Osteocyte (in vitro differentiated cells): ENCODE results near the gene TMEM175. TPM values are rescaled to one million over a fixed set of nuclear protein-coding genes. Genes with fewer than 3 reads are reported as not detected.
"Not testable (repeated sequence)": the region's sequence is repeated elsewhere in the genome, so short reads cannot be mapped to it uniquely, and the experiment has no call there.

ENCODE experiments used
- DNase-seq: peaks from one replicate; pipeline ENCODE4 v3.0.0; 2021; ENCODE audit warnings: mixed read lengths; ENCODE audit not compliant: unreplicated experiment; ENCODE audit errors: extremely low spot score
- H3K27ac Mint-ChIP-seq: one replicate; pipeline ENCODE4 v1.8.0; 2021; ENCODE audit warnings: mild to moderate bottlenecking, mixed read lengths; ENCODE audit not compliant: unreplicated experiment
- H3K27me3 Mint-ChIP-seq: one replicate; pipeline ENCODE4 v1.8.0; 2021; ENCODE audit warnings: mixed read lengths; ENCODE audit not compliant: unreplicated experiment
- H3K36me3 Mint-ChIP-seq: one replicate; pipeline ENCODE4 v1.8.0; 2021; ENCODE audit warnings: mixed read lengths; ENCODE audit not compliant: unreplicated experiment
- H3K4me1 Mint-ChIP-seq: one replicate; pipeline ENCODE4 v1.8.0; 2021; ENCODE audit warnings: mixed read lengths; ENCODE audit not compliant: unreplicated experiment
- H3K4me3 Mint-ChIP-seq: one replicate; pipeline ENCODE4 v1.8.0; 2021; ENCODE audit warnings: mild to moderate bottlenecking, moderate library complexity, mixed read lengths; ENCODE audit not compliant: unreplicated experiment
- H3K9me3 Mint-ChIP-seq: one replicate; pipeline ENCODE4 v1.8.0; 2021; ENCODE audit warnings: mixed read lengths; ENCODE audit not compliant: unreplicated experiment
- total RNA-seq: library from RNA; stranded (reverse); gene quantifications from 2 replicates; pipeline ENCODE4 v1.2.1, GENCODE V29; 2021
- TF ChIP-seq, protein P1 (sequence below): fragments of 200-600 bp; sonication (generic); IDR thresholded peaks from 2 replicates; pipeline ENCODE4 v1.5.0; 2021; ENCODE audit warnings: antibody characterized with exemption, mild to moderate bottlenecking, moderate library complexity

Gene TMEM175
- total RNA-seq, 1 donor from 2014 or later, result 39.7 TPM

DNA sequence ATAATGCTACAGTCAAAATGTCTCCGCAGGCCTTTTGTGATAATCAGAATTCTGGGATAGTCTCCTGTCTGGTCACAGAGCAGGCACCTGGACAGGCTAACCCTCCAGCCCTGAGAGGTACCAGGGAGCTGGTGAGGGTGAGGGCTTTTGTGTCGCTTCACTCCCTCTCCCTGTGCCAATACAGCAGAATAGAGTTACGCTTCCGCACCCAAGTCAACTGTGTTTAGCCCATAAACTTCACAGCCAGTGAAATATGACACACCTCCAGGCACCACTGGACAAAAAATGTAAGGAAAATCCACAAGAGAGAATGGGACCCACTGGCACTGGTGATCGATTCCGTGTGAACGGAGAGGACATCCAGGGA is 1.4 kb upstream of the TMEM175 start:
- no peaks in the 10 kb centered on the region for H3K9me3 Mint-ChIP-seq
- H3K27me3 Mint-ChIP-seq, result no peaks in the 10 kb centered on the region
- peaks cover 32% of the 10 kb centered on the region for H3K4me1 Mint-ChIP-seq
- TF ChIP-seq, protein P1, sequence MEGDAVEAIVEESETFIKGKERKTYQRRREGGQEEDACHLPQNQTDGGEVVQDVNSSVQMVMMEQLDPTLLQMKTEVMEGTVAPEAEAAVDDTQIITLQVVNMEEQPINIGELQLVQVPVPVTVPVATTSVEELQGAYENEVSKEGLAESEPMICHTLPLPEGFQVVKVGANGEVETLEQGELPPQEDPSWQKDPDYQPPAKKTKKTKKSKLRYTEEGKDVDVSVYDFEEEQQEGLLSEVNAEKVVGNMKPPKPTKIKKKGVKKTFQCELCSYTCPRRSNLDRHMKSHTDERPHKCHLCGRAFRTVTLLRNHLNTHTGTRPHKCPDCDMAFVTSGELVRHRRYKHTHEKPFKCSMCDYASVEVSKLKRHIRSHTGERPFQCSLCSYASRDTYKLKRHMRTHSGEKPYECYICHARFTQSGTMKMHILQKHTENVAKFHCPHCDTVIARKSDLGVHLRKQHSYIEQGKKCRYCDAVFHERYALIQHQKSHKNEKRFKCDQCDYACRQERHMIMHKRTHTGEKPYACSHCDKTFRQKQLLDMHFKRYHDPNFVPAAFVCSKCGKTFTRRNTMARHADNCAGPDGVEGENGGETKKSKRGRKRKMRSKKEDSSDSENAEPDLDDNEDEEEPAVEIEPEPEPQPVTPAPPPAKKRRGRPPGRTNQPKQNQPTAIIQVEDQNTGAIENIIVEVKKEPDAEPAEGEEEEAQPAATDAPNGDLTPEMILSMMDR, result no peak
- H3K36me3 Mint-ChIP-seq, result no peaks in the 10 kb centered on the region
- no peak for DNase-seq
- H3K4me3 Mint-ChIP-seq, result peak overlapping the region; percentile 92
- peak overlapping the region; percentile 84 for H3K27ac Mint-ChIP-seq

DNA sequence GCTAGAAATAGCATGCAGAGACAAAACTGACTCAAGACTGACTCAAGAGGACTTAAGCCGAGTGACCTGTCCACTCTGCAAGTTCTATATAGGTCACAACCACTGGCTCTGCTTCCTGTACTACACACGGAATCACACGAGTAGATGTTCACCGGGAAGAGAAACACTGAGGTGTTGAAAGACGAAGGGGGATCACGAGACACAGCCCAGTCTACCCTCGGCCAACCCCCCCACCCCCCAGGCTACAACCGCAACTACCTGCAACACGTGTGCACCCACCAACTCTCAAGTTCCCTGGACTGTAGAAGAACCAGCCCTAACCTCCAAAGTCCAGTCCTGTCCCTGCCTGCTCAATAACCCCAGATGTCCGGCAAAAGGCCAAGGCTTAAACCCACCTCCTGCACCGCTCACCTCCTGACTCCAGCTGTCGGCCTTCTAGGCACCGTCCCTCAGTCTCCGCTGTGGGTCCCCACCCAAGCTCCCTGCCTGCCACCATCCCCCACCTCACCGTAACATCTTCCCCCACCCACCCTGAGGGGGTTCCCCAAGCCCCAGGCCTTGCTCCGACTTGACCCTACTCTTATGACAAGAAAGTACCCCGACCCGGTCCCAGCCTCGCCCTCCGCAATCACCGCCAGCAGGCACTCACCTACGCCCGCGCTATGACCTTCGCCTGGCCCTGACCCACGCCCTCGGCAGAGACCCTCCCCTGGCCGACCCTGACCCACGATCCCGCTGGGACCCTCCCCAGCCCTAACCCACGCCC is 883 bp upstream of the TMEM175 start:
- peaks cover 28% of the 10 kb centered on the region for H3K4me1 Mint-ChIP-seq
- H3K27ac Mint-ChIP-seq, result peak overlapping the region; percentile 84
- H3K27me3 Mint-ChIP-seq, result no peaks in the 10 kb centered on the region
- TF ChIP-seq, protein P1, result no peak
- H3K4me3 Mint-ChIP-seq, result peak overlapping the region; percentile 92
- no peaks in the 10 kb centered on the region for H3K36me3 Mint-ChIP-seq
- no peak for DNase-seq
- H3K9me3 Mint-ChIP-seq, result no peaks in the 10 kb centered on the region

DNA sequence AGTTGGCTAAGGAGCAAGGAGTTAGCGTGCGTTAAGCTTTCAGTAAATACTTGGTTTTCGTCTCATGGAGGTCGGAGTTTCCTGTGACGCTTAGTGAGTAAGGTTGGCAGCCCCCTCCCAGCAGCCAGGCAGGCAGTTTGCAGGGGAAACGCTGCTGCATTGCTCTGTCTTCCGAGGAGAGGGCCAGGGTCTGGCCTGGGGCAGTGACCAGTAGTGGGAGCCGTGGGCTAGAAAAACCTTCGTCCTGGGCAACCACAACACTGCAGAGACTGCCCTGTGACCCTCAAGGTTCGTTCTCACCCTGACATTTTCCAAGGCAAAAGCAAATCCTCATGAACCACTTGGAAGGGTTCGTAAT is 432 bp downstream of the TMEM175 start:
- TF ChIP-seq, protein P1, result no peak
- no peaks in the 10 kb centered on the region for H3K36me3 Mint-ChIP-seq
- H3K4me1 Mint-ChIP-seq, result peaks cover 28% of the 10 kb centered on the region
- H3K9me3 Mint-ChIP-seq, result no peaks in the 10 kb centered on the region
- no peaks in the 10 kb centered on the region for H3K27me3 Mint-ChIP-seq
- peak overlapping the region; percentile 92 for H3K4me3 Mint-ChIP-seq
- peak overlapping the region; percentile 84 for H3K27ac Mint-ChIP-seq
- DNase-seq, result no peak

DNA sequence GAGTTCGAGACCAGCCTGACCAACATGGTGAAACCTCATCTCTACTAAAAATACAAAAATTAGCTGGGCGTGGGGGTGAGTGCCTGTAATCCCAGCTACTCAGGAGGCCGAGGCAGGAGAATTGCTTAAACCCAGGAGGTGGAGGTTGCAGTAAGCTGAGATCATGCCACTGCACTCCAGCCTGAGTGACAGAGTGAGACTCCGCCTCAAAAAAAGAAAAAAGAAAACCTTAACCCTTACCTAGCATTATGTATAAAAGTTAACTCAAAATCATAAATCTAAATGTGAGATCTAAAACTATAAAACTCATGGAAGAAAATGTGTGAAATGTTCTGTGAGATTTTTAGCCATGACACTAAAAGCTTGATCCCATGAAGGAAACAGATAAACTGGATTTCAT is 7.2 kb downstream of the TMEM175 start:
- H3K4me1 Mint-ChIP-seq, DNase-seq, H3K27me3 Mint-ChIP-seq, H3K4me3 Mint-ChIP-seq, H3K27ac Mint-ChIP-seq, H3K36me3 Mint-ChIP-seq, H3K9me3 Mint-ChIP-seq: not testable (repeated sequence)

DNA sequence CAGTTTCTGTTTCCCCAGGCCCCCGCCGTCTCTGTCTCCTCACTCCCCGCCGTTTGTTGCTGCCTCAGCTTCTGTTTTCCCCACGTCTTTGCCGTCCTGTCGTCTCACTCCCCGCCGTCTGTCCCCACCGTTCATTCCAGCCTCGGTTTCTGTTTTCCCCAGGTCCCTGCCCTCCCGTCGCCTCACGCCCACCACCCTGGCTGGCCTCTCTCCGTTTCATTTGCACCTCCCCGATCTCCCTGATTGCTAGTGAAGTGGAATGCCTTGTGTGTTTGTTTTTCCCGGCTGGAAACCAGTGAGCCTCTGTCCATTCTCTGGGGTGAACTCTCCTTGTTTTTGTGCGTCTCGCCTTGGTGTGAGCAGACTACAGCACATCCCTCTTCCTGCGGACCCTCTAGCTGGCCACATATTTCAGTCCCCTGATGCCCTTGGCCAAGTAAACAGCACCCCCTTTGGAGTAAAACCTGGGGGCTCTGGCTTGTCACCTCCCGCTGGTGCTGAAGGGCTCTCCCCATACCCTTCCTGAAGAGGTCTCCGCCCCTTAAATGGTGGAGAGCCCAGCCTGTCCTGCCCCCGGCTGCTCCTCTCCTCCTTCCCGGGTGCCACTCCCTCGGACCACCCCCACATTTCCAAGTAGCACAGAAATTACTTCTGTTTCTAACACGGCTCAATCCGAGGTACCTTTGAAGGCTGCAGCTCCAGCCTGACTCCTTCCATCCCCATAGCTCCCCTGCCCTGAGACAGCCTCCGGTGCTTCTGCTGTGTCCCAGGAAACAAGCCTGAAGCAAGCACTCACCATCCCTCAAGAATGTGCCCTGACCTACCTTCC is 13.2 kb downstream of the TMEM175 start:
- no peak for DNase-seq

More for the DNA sequence above, 13.2 kb downstream of the TMEM175 start:
- H3K27ac Mint-ChIP-seq, result no peak overlapping the region
- no peaks in the 10 kb centered on the region for H3K9me3 Mint-ChIP-seq
- no peaks in the 10 kb centered on the region for H3K27me3 Mint-ChIP-seq
- no peak overlapping the region for H3K4me3 Mint-ChIP-seq
- TF ChIP-seq, protein P1, result no peak
- peaks cover 2% of the 10 kb centered on the region for H3K36me3 Mint-ChIP-seq
- peaks cover 6% of the 10 kb centered on the region for H3K4me1 Mint-ChIP-seq
